Femur (tissue), 1 donor: ENCODE data around the gene COL6A1.
A peak's percentile ranks its signal among the peaks of the same experiment; 100 is the strongest.

ENCODE experiments used
- DNase-seq: peaks from one replicate; pipeline ENCODE4 v3.0.0-alpha.2; 2017

COL6A1 gene

DNA sequence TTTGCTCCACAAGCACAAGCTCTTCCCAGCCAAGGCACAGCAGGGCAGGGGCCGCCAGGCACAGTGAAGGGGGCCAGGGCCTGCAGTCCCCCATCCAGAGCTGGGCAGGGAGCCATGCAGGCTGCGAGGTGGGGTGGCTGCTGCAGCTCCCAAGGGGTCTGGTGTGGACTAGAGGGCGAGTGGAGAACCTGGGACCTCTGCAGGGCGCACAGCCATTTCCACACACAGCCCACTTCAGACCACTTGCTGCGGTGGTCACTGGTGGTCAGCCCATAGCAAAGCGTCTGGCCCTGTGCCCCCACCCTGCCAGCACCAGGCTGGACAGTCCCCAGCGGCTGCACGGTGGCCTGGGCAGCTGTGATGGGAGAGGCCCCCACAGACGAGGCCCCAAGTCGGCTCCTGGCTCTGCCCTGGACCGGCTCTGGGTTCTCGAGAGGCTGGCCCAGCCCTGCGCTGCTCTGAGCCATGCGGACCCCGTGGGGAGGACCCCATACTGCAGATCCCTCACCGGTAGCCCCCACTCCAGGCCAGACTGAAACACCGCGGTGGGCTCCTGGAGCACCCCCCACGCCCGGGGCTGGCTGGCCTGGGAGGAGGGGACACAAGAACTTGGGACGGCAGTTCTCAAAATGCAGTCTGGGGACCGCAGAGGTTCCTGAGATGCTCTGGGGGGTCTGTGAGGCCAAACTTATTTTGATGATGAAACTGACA is 69.3 kb downstream of the COL6A1 start:
- DNase-seq = no peak

DNA sequence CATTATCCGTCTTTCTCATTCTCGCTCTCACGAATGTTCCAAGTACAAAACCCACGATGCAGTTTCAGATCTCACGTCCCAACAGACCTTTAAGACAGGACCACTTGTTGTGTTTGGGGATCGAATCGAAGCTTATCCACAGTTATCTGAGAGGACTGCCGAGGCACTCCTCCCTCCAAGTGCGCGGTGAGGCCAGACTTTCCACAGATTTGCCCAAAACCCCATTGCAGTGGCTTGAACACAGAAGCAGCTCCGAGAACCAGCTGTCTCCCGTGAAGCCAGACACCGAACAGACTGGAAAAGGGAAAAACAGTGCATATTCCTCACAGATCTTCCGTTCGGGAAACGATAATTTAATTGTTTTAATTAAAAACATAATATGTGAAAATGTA is 69.8 kb downstream of the COL6A1 start:
- DNase-seq = no peak

DNA sequence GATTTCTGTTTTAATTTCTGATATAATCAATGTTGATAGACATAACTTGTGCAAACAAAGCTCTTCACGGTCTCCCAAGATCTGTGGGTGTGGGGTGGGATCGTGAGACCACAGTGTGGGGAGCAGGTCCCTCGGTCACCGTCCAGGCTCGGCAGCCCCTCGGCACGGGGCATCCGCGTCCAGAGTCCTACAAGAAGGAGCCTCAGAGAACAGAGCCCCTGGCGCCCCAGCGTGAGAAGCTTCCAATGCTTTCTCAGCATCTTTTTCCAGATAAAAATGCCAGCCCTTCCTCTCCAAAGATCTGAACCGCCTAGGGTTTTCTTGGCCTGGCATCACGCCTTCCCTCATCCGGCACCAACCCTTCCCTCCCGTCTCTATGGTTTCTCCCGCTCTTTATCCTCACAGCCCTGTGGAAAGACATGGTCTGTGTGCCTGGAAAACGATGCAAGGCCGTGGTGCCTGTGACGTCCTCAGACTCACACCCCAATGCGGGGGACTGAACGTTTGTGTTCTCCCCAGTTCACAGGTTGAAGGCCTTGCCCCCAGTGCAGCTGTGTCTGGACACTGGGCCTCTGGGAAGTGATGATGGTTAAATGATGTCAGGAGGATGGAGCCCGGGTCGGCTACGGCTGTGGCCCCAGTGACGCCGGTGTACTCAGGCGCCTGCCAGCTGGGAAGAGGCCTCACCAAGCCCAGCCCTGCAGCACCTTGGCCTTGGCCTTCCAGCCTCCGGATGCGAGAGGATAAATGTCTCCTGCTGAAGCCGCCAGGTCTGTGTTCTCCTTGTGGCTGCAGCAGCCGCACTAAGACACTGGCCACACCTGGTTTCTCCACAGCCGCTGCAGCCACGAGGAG is 70.5 kb downstream of the COL6A1 start:
- no peak for DNase-seq

DNA sequence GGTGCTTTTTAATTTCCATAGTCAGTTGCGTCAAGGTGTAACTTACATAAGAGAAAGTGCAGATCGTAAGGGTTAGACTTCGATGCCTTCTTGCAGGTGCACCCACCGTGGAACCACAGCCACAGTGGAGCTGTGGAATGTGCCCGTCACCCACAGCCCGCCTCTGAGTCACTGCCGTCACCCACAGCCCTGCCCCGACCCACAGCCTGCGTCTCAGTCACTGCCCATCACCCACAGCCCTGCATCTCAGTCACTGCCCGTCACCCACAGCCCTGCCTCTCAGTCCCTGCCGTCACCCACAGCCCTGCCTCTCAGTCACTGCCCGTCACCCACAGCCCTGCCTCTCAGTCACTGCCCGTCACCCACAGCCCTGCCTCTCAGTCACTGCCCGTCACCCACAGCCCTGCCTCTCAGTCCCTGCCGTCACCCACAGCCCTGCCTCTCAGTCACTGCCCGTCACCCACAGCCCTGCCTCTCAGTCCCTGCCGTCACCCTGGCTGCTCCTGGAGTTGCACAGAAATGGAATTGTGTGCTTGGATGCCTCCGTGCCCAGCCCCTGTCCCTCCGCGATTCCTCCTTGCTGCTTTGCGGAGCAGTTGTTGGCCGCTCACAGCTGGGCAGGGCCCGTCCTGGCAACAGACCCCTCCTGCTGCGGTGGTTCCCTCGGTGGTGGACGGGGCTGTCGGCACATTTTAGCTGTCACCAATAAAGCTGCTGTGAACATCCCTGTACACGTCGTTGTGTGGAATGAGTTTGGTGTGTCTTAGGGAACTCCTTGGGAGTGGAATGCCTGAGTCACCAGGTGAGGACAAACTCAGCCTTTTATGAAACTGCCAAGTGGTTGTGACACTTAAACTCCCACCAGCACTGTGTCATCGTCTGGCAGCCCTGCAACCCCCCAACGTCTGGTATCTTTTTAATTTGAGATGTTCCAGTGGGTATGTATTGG is 71.4 kb downstream of the COL6A1 start:
- DNase-seq = peak; percentile 50

DNA sequence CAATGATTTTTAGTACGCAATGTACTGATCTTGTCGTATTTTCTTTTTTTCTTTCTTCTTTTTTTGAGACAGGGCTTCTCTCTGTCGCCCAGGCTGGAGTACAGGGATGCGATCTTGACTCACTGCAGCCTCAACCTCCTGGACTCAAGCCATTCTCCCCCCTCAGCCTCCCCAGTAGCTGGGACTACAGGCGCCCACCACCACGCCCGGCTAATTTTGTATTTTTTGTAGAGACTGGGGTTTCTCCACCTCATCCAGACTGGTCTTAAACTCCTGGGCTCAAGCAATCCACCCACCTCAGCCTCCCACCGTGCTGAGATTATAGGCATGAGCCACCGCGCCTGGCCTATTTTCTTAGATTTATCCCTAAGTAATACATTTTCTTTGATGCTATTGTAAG is 72.5 kb downstream of the COL6A1 start:
- DNase-seq = no peak

DNA sequence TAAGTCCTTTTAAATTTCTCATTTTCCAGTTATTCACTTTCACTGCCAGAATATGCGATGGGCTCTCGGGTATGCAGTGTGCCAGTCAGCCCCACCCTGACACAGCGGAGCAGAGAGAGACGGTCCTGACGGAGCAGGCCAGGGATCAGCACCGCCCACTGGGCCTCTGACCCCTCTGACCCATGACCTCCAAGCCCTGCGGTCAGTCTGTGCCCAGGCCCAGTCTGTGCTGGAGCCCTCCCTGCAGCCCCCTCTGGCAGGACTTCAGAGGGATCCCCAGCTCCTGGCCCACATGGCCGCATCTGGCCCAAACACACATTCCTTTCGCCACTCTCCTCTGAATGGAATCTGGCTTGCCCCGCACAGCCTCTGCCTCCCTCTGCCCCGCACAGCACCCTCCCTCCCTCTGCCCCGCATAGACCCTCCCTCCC is 72.9 kb downstream of the COL6A1 start:
- DNase-seq = peak; percentile 49
